Measurements from ENCODE around the gene CST7.
"Not testable (repeated sequence)": the region's sequence is repeated elsewhere in the genome, so short reads cannot be mapped to it uniquely, and the experiment has no call there.

CST7 gene
- long read RNA-seq, donor 1, result 0 reads
- long read RNA-seq, donor 2, result 0 reads
- long read RNA-seq, donor 3, result 0 reads
- long read RNA-seq, donor 4, partial matches to known transcripts, result 0 of 1 reads
- long read RNA-seq, donor 4, other reads (novel, unspliced or antisense), result 0 of 1 reads
- long read RNA-seq, donor 5, result 0 reads
- long read RNA-seq, donor 6, result 0 reads
- long read RNA-seq, donor 7, result 0 reads
- long read RNA-seq, donor 8, result 0 reads

- no peak for DNase-seq
These were observed at the start of gene CST7 for GRCh38 chr20:24948939-24949679. CST7 (plus strand) TSS chr20:24949269; CDS start chr20:24949506, 237 bp downstream.

GRCh38 chr20:24906806-24907205 is 42.3 kb upstream of the CST7 start:
- no peak for DNase-seq

GRCh38 chr20:24908642-24909041 is 40.4 kb upstream of the CST7 start:
- DNase-seq, result no peak

GRCh38 chr20:24909086-24909780 is 39.8 kb upstream of the CST7 start:
- no peak for DNase-seq

- no peak for DNase-seq
These were observed 39.2 kb upstream of the CST7 start for GRCh38 chr20:24909861-24910260.

- no peak for DNase-seq
These were observed 38.6 kb upstream of the CST7 start for GRCh38 chr20:24910461-24910860.

GRCh38 chr20:24911461-24911860 is 37.6 kb upstream of the CST7 start:
- DNase-seq, result no peak

GRCh38 chr20:24912397-24913075 is 36.5 kb upstream of the CST7 start:
- DNase-seq, result no peak

GRCh38 chr20:24913076-24913628 is 35.9 kb upstream of the CST7 start:
- no peak for DNase-seq

GRCh38 chr20:24914388-24915241 is 34.5 kb upstream of the CST7 start:
- no peak for DNase-seq

GRCh38 chr20:24915440-24915839 is 33.6 kb upstream of the CST7 start:
- DNase-seq, result no peak

GRCh38 chr20:24915892-24916291 is 33.2 kb upstream of the CST7 start:
- DNase-seq, result no peak

GRCh38 chr20:24916412-24916811 is 32.7 kb upstream of the CST7 start:
- no peak for DNase-seq

GRCh38 chr20:24917056-24917455 is 32.0 kb upstream of the CST7 start:
- DNase-seq, result no peak

- DNase-seq, result peak; percentile 73
These were observed 31.1 kb upstream of the CST7 start for GRCh38 chr20:24917797-24918578.

- DNase-seq, result no peak
These were observed 30.2 kb upstream of the CST7 start for GRCh38 chr20:24918579-24919566.

GRCh38 chr20:24919665-24920064 is 29.4 kb upstream of the CST7 start:
- not testable (repeated sequence) for DNase-seq

GRCh38 chr20:24920706-24921105 is 28.4 kb upstream of the CST7 start:
- DNase-seq, result not testable (repeated sequence)

GRCh38 chr20:24929259-24929658 is 19.8 kb upstream of the CST7 start:
- DNase-seq, result not testable (repeated sequence)
